ENCODE measurements around the gene RPS18. TPM values are rescaled to one million over a fixed set of nuclear protein-coding genes. Genes with fewer than 3 reads are reported as not detected.
"Not testable (repeated sequence)": the region's sequence is repeated elsewhere in the genome, so short reads cannot be mapped to it uniquely, and the experiment has no call there.

RPS18 gene
- total RNA-seq, 1 donor from 2014 or later, result 3,722 TPM

- peak; percentile 46 for DNase-seq
These were observed 627 bp downstream of the RPS18 start for GRCh38 chr6:33272275-33273128.

- peak; percentile 7 for DNase-seq
These were observed 1.5 kb downstream of the RPS18 start for GRCh38 chr6:33273129-33273923.

GRCh38 chr6:33273924-33274902 is 2.3 kb downstream of the RPS18 start:
- DNase-seq, result peak; percentile 10

- not testable (repeated sequence) for DNase-seq
These were observed 4.1 kb downstream of the RPS18 start for GRCh38 chr6:33275795-33276580.

- DNase-seq, result no peak
These were observed 4.6 kb downstream of the RPS18 start for GRCh38 chr6:33276581-33276863.

- peak; percentile 67 for DNase-seq
These were observed 5.2 kb downstream of the RPS18 start, which contains the start of gene B3GALT4 for GRCh38 chr6:33276864-33277662. Gene B3GALT4 (plus strand): TSS chr6:33277123. CDS start chr6:33277420, 297 bp downstream.

- peak; percentile 20 for DNase-seq
These were observed 6.0 kb downstream of the RPS18 start for GRCh38 chr6:33277663-33278391.

- DNase-seq, result no peak
These were observed 6.5 kb downstream of the RPS18 start for GRCh38 chr6:33278392-33278741.

GRCh38 chr6:33278810-33279209 is 6.9 kb downstream of the RPS18 start:
- no peak for DNase-seq

GRCh38 chr6:33279257-33279695 is 7.4 kb downstream of the RPS18 start:
- no peak for DNase-seq

GRCh38 chr6:33279971-33280511 is 8.2 kb downstream of the RPS18 start:
- DNase-seq, result peak; percentile 84

GRCh38 chr6:33280539-33280938 is 8.7 kb downstream of the RPS18 start:
- no peak for DNase-seq

- DNase-seq, result not testable (repeated sequence)
These were observed 13.3 kb downstream of the RPS18 start for GRCh38 chr6:33285214-33285613.

GRCh38 chr6:33286946-33287914 is 15.4 kb downstream of the RPS18 start:
- no peak for DNase-seq

GRCh38 chr6:33288141-33288920 is 16.5 kb downstream of the RPS18 start:
- peak; percentile 12 for DNase-seq

GRCh38 chr6:33288921-33289783 is 17.3 kb downstream of the RPS18 start, which contains the start of the genes PFDN6 and WDR46:
Gene PFDN6 (plus strand): TSS chr6:33289601. CDS start chr6:33289857, 256 bp downstream.
Gene WDR46 (minus strand): TSS chr6:33289239. CDS start chr6:33289170, 69 bp downstream.
- peak; percentile 92 for DNase-seq
